ENCODE results near the gene ZNF497.

- TF ChIP-seq CTCF (IDR thresholded peaks at IDR 0.05) (no peak), POLR2A (IDR thresholded peaks at IDR 0.05) (peak in 1 of 2 donors; percentile 75)
These were observed at the start of gene ZNF497 for GRCh38 chr19:58362272-58362994.

All from thyroid gland (tissue), 4 donors.